Trophoblast cell (in vitro differentiated cells and primary cell): ENCODE results near the gene SMAD3.
A peak's percentile ranks its signal among the peaks of the same experiment; 100 is the strongest.

Experiments used
- DNase-seq, 2 donors: peaks; one replicate each; pipeline ENCODE4 v3.0.0-alpha.2; 2016
- H2AFZ ChIP-seq: 2 replicates; pipeline ENCODE4 v1.6.1; 2013; ENCODE audit warnings: low read length, moderate library complexity, mild to moderate bottlenecking; ENCODE audit not compliant: insufficient read depth, poor library complexity
- H2AK5ac ChIP-seq: 2 replicates; pipeline ENCODE4 v1.6.1; 2013; ENCODE audit warnings: mild to moderate bottlenecking, low read length
- H2BK120ac ChIP-seq: 2 replicates; pipeline ENCODE4 v1.6.1; 2013; ENCODE audit warnings: low read length, mild to moderate bottlenecking, moderate library complexity; ENCODE audit not compliant: insufficient read depth, poor library complexity
- H2BK12ac ChIP-seq: 2 replicates; pipeline ENCODE4 v1.6.1; 2013; ENCODE audit warnings: mild to moderate bottlenecking, low read length, moderate library complexity
- H2BK5ac ChIP-seq: 2 replicates; pipeline ENCODE4 v1.6.1; 2013; ENCODE audit warnings: low read length, low read depth, moderate library complexity, mild to moderate bottlenecking; ENCODE audit not compliant: poor library complexity
- H3K14ac ChIP-seq: 2 replicates; pipeline ENCODE4 v1.6.1; 2013; ENCODE audit warnings: mild to moderate bottlenecking, low read length
- H3K18ac ChIP-seq: 2 replicates; pipeline ENCODE4 v1.6.1; 2013; ENCODE audit warnings: mild to moderate bottlenecking, low read length
- H3K23ac ChIP-seq: 2 replicates; pipeline ENCODE4 v1.6.1; 2013; ENCODE audit warnings: low read length
- H3K27ac ChIP-seq: 2 replicates; pipeline ENCODE4 v1.5.1; 2013; ENCODE audit warnings: low read depth, mild to moderate bottlenecking, inconsistent platforms, low read length, moderate library complexity
- H3K27me3 ChIP-seq: 2 replicates; pipeline ENCODE4 v1.6.1; 2013; ENCODE audit warnings: inconsistent platforms, mild to moderate bottlenecking, low read length, moderate library complexity; ENCODE audit not compliant: insufficient read depth
- H3K36me3 ChIP-seq, 2 experiments: 1 replicate in 1 of 2; 2 replicates in 1 of 2; pipeline ENCODE4 v1.6.1; 2013; ENCODE audit warnings: low read length in 2 of 2, mild to moderate bottlenecking in 2 of 2, moderate library complexity in 1 of 2; ENCODE audit not compliant: insufficient read depth in 2 of 2, control insufficient read depth in 1 of 2
- H3K4ac ChIP-seq: 2 replicates; pipeline ENCODE4 v1.6.1; 2013; ENCODE audit warnings: low read depth, mild to moderate bottlenecking, low read length, moderate library complexity
- H3K4me1 ChIP-seq, 2 experiments: 1 replicate in 1 of 2; 2 replicates in 1 of 2; pipeline ENCODE4 v1.6.1; 2013; ENCODE audit warnings: low read length in 2 of 2, mild to moderate bottlenecking in 2 of 2, moderate library complexity in 1 of 2; ENCODE audit not compliant: insufficient read depth in 2 of 2, control insufficient read depth in 1 of 2
- H3K4me2 ChIP-seq: 2 replicates; pipeline ENCODE4 v1.6.1; 2013; ENCODE audit warnings: inconsistent platforms, mild to moderate bottlenecking, low read length, moderate library complexity
- H3K4me3 ChIP-seq: 2 replicates; pipeline ENCODE4 v1.5.1; 2013; ENCODE audit warnings: mild to moderate bottlenecking, low read depth, low read length, inconsistent platforms
- H3K79me1 ChIP-seq: one replicate; pipeline ENCODE4 v1.6.1; 2013; ENCODE audit warnings: low read length
- H3K79me2 ChIP-seq: 2 replicates; pipeline ENCODE4 v1.6.1; 2013; ENCODE audit warnings: low read length, mild to moderate bottlenecking; ENCODE audit not compliant: control insufficient read depth, insufficient read depth, poor library complexity
- H3K9ac ChIP-seq: 2 replicates; pipeline ENCODE4 v1.6.1; 2013; ENCODE audit warnings: mild to moderate bottlenecking, low read length
- H3K9me3 ChIP-seq: 2 replicates; pipeline ENCODE4 v1.6.1; 2013; ENCODE audit warnings: low read depth, mild to moderate bottlenecking, control low read depth, inconsistent platforms, low read length; ENCODE audit not compliant: insufficient read depth
- H4K12ac ChIP-seq: 2 replicates; pipeline ENCODE4 v1.6.1; 2013; ENCODE audit warnings: low read depth, mild to moderate bottlenecking, low read length, moderate library complexity
- H4K8ac ChIP-seq: 2 replicates; pipeline ENCODE4 v1.6.1; 2013; ENCODE audit warnings: low read depth, mild to moderate bottlenecking, low read length, moderate library complexity
- H4K91ac ChIP-seq: one replicate; pipeline ENCODE4 v1.6.1; 2013; ENCODE audit warnings: low read depth, mild to moderate bottlenecking, low read length, moderate library complexity
- WGBS: extraction: QIAGEN DNeasy Blood & Tissue Kit; methylation state at CpG from one replicate; pipeline ENCODE4 v1.1.7; 2013; ENCODE audit warnings: missing lambda C conversion rate; ENCODE audit not compliant: insufficient read length, insufficient coverage; ENCODE audit errors: extremely low coverage; 5-methylcytosine and 5-hydroxymethylcytosine counted together

The SMAD3 gene

GRCh38 chr15:67171471-67171870, 106.1 kb downstream of the SMAD3 start:
- H3K23ac ChIP-seq, result no peak overlapping the region
- no peak overlapping the region for H2AK5ac ChIP-seq
- WGBS, result no CpG with 5 or more reads among the region's 4 CpGs
- no peaks in the 10 kb centered on the region for H3K27me3 ChIP-seq
- no peaks in the 10 kb centered on the region for H3K9me3 ChIP-seq
- H3K36me3 ChIP-seq, result peaks cover 46 to 52% of the 10 kb centered on the region in 2 experiments
- H2BK120ac ChIP-seq, result no peak overlapping the region
- H3K4me1 ChIP-seq, result peaks cover 23 to 25% of the 10 kb centered on the region in 2 experiments
- no peak overlapping the region for H3K4me2 ChIP-seq
- H4K8ac ChIP-seq, result no peak overlapping the region
- no peak overlapping the region for H3K14ac ChIP-seq
- H3K79me2 ChIP-seq, result peaks cover 4% of the 10 kb centered on the region
- no peak overlapping the region for H2AFZ ChIP-seq
- H4K12ac ChIP-seq, result no peak overlapping the region
- no peak overlapping the region for H3K18ac ChIP-seq
- H2BK12ac ChIP-seq, result no peak overlapping the region
- no peak for DNase-seq
- no peak overlapping the region for H2BK5ac ChIP-seq
- peaks cover 11% of the 10 kb centered on the region for H3K79me1 ChIP-seq
- no peak overlapping the region for H3K9ac ChIP-seq
- H4K91ac ChIP-seq, result no peak overlapping the region
- no peak overlapping the region for H3K4me3 ChIP-seq
- H3K27ac ChIP-seq, result no peak overlapping the region
- no peak overlapping the region for H3K4ac ChIP-seq

- no peak overlapping the region for H4K8ac ChIP-seq
- H3K9ac ChIP-seq, result no peak overlapping the region
- H3K79me1 ChIP-seq, result peaks cover 13% of the 10 kb centered on the region
- no peak overlapping the region for H2BK12ac ChIP-seq
- H3K23ac ChIP-seq, result no peak overlapping the region
- no peak overlapping the region for H2AK5ac ChIP-seq
- no CpG with 5 or more reads among the region's 6 CpGs for WGBS
- no peak overlapping the region for H3K14ac ChIP-seq
- H3K9me3 ChIP-seq, result no peaks in the 10 kb centered on the region
- H2BK120ac ChIP-seq, result no peak overlapping the region
- DNase-seq, result no peak
- H3K4me3 ChIP-seq, result no peak overlapping the region
- H3K79me2 ChIP-seq, result peaks cover 4% of the 10 kb centered on the region
- H3K4me2 ChIP-seq, result no peak overlapping the region
- no peak overlapping the region for H2AFZ ChIP-seq
- H3K27ac ChIP-seq, result no peak overlapping the region
- peaks cover 39 to 48% of the 10 kb centered on the region in 2 experiments for H3K36me3 ChIP-seq
- H4K91ac ChIP-seq, result no peak overlapping the region
- peaks cover 23 to 25% of the 10 kb centered on the region in 2 experiments for H3K4me1 ChIP-seq
- H2BK5ac ChIP-seq, result no peak overlapping the region
- no peak overlapping the region for H4K12ac ChIP-seq
- H3K27me3 ChIP-seq, result no peaks in the 10 kb centered on the region
- no peak overlapping the region for H3K18ac ChIP-seq
- no peak overlapping the region for H3K4ac ChIP-seq
Measured at GRCh38 chr15:67172172-67172571, 106.8 kb downstream of the SMAD3 start.

- H2BK12ac ChIP-seq, result no peak overlapping the region
- no peak overlapping the region for H3K18ac ChIP-seq
- H3K79me1 ChIP-seq, result peaks cover 17% of the 10 kb centered on the region
- H3K9ac ChIP-seq, result no peak overlapping the region
- H2BK5ac ChIP-seq, result no peak overlapping the region
- no peaks in the 10 kb centered on the region for H3K9me3 ChIP-seq
- H3K27me3 ChIP-seq, result no peaks in the 10 kb centered on the region
- peaks cover 32 to 41% of the 10 kb centered on the region in 2 experiments for H3K36me3 ChIP-seq
- no peak overlapping the region for H2AK5ac ChIP-seq
- no peak overlapping the region for H4K91ac ChIP-seq
- H3K4me2 ChIP-seq, result no peak overlapping the region
- no peak for DNase-seq
- WGBS, result no CpG with 5 or more reads among the region's 8 CpGs
- no peak overlapping the region for H3K14ac ChIP-seq
- H2BK120ac ChIP-seq, result no peak overlapping the region
- no peak overlapping the region for H2AFZ ChIP-seq
- no peak overlapping the region for H3K4me3 ChIP-seq
- no peak overlapping the region for H3K27ac ChIP-seq
- H3K4ac ChIP-seq, result no peak overlapping the region
- peaks cover 4% of the 10 kb centered on the region for H3K79me2 ChIP-seq
- H3K4me1 ChIP-seq, result peaks cover 27 to 30% of the 10 kb centered on the region in 2 experiments
- H4K8ac ChIP-seq, result no peak overlapping the region
- H4K12ac ChIP-seq, result no peak overlapping the region
- H3K23ac ChIP-seq, result no peak overlapping the region
Measured at GRCh38 chr15:67173005-67173404, 107.6 kb downstream of the SMAD3 start.

- Histone ChIP-seq H3K4me2 (no peak overlapping the region), H2AFZ (no peak overlapping the region), H3K9ac (no peak overlapping the region), H2AK5ac (no peak overlapping the region), H3K79me2 (peaks cover 4% of the 10 kb centered on the region), H4K12ac (no peak overlapping the region), H3K4ac (no peak overlapping the region), H3K79me1 (peaks cover 21% of the 10 kb centered on the region), H3K23ac (no peak overlapping the region), H3K4me3 (no peak overlapping the region), H3K9me3 (no peaks in the 10 kb centered on the region), H3K27ac (no peak overlapping the region), H2BK5ac (no peak overlapping the region), H2BK120ac (no peak overlapping the region), H3K14ac (no peak overlapping the region), H3K36me3 (peaks cover 25 to 34% of the 10 kb centered on the region in 2 experiments), H4K91ac (no peak overlapping the region), H2BK12ac (peak overlapping the region; percentile 17), H3K18ac (no peak overlapping the region), H3K27me3 (no peaks in the 10 kb centered on the region), H4K8ac (no peak overlapping the region), H3K4me1 (peaks cover 32 to 34% of the 10 kb centered on the region in 2 experiments)
- no CpG with 5 or more reads among the region's 8 CpGs for WGBS
- no peak for DNase-seq
Measured at GRCh38 chr15:67173786-67174185, 108.4 kb downstream of the SMAD3 start.
